HG02852 (cell line): ENCODE data around the gene ZNF44.

ENCODE experiments used
- ATAC-seq: cut with Tn5 transposase; IDR thresholded peaks from one replicate; pipeline ENCODE4 v1.9.1; 2021; ENCODE audit warnings: mild to moderate bottlenecking, moderate library complexity; ENCODE audit not compliant: unreplicated experiment

The ZNF44 gene

GRCh38 chr19:12265921-12266704 is 28.6 kb downstream of the ZNF44 start:
- no peak for ATAC-seq

GRCh38 chr19:12261554-12261953 is 33.1 kb downstream of the ZNF44 start:
- no peak for ATAC-seq

DNA sequence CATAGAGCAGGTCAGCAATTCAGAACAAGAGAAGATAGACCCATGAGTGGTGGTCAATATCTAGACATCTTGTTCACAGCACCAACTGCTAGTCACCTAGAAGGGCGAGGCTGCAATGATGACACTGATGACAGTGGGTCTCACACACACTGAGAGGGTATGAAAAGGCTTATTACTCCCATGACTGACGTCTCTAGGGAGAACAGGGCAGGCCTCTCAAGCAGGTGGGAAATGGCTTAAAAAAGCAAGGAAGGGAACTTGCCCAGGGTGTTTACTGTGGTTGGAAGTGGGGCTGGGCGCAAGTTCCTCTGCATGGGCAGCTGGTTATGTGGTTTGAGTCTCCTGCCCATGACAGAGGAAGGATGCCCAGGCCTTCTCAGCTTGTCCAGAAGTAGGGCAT is 33.8 kb downstream of the ZNF44 start:
- ATAC-seq, result no peak

DNA sequence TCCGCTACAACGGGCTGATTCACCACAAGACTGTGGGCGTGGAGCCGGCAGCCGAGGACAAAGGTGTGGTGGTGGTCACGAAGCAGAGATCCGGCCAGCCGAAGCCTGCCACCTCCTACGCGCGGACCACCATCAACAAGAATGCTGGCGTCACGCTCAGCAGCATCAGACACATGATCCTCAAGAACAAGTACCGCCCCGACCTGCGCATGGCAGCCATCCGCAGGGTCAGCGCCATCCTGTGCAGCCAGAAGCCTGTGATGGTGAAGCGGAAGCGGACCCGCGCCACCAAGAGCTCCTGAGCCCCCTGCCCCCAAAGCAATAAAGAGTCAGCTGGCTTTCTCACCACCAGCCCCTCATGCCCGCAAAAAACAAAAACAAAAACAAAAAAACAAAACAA is 34.4 kb downstream of the ZNF44 start:
- no peak for ATAC-seq

DNA sequence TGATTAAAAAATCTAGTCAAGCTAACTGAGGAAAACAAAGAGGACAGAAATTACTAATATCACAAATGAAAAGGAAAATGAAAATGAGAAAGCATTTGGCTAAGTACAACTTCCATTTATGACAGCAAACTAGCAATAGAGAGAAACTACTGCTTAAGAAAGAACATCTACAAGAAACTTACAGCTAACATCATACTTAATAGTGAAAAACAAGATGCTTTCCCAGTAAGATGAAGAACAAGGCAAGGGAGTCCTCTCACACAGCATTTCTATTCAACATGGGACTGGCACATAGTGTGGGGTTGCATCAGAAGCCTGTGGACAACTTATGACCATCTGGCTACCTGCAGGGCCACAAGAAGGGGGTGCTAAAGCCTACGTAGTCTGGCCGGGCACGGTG is 39.3 kb downstream of the ZNF44 start:
- ATAC-seq, result no peak

DNA sequence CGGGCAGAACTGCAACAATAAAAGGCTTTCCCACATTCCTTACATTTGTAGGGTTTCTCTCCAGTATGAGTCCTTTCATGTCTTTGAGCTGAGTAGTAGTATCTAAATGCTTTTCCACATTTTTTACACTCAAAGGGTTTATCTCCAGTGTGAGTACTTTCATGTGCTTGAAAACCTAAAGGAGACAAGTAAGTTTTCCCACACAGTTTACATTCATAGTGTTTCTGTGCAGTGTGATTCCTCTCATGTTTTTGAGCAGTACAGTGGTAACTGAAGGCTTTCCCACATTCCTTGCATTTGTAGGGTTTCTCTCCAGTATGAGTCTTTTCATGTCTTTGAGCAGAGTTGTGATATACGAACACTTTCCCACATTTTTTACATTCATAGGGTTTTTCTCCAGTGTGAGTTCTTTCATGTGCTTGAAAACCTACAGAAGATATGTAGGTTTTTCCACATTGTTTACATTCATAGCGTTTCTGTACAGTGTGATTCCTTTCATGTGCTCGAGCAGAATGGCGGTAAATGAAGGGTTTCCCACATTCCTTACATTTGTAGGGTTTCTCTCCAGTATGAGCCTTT is 47.0 kb downstream of the ZNF44 start:
- ATAC-seq, result no peak

- ATAC-seq, result no peak
These were observed 50.3 kb downstream of the ZNF44 start for GRCh38 chr19:12244370-12244769.

GRCh38 chr19:12237143-12237839 is 57.4 kb downstream of the ZNF44 start:
- ATAC-seq, result no peak

GRCh38 chr19:12232961-12233360 is 61.7 kb downstream of the ZNF44 start:
- no peak for ATAC-seq

DNA sequence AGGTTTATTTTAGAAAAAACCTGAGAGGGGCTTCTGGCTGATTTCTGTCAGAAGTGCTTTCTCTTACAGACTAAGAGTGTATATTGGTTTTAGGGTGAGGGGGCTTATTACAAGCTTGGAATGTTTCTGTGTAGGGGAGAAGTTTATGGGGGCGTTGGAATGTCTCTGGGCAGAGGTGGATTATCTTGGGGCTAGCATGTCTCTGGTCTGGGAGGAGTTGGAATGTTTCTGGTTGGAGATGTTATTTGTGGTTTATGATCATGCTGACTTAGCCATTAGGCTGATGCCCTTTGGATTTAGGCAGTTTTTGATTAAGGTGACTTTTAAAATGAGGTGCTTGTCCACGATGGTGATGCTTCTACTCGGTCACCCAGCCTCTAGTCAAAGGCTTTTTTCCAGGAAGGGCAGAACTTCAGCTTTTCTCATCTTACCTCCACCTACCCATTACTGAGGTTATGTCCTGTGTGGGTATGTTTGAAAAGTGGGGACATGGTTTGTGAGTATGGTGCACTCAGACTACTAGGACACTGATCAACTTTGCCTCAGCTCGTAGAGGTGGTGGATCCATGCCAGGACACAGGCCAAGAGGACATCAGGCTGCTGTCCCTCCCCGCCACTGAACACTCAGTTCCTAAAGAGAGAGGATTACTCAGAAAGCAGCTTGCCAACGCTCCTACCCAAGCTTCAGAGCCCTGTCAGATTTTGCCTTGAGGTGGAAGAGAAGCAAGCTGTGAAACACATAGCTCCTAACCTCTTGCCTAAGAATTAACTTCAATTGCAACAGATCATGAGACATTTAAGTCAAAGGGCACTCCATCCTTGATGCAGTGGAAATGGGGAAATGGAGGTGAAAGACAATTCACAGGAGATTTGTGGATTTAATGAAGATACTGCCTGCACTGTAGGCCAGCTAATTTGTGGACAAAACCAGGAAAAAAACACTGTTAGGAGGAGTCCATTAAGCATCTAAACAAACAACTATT is 63.6 kb downstream of the ZNF44 start:
- no peak for ATAC-seq

- ATAC-seq, result no peak
These were observed 64.7 kb downstream of the ZNF44 start for GRCh38 chr19:12229990-12230389.

DNA sequence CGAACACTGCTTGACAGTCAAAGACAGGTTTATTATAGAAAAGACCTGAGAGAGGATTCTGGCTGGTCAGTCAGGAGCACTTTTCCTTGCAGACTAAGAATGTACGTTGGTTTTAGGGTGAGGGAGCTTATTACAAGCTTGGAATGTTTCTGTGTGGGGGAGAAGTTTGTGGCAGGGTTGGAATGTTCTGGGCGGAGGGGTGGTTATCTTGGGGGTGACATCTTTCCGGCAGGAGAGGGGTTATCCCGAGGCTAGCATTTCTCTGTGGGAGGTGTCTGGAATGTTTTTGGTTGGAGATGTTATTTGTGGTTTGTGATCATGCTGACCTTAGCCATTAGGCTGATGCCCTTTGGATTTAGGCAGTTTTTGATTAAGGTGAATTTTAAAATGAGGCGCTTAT is 70.0 kb downstream of the ZNF44 start:
- no peak for ATAC-seq

DNA sequence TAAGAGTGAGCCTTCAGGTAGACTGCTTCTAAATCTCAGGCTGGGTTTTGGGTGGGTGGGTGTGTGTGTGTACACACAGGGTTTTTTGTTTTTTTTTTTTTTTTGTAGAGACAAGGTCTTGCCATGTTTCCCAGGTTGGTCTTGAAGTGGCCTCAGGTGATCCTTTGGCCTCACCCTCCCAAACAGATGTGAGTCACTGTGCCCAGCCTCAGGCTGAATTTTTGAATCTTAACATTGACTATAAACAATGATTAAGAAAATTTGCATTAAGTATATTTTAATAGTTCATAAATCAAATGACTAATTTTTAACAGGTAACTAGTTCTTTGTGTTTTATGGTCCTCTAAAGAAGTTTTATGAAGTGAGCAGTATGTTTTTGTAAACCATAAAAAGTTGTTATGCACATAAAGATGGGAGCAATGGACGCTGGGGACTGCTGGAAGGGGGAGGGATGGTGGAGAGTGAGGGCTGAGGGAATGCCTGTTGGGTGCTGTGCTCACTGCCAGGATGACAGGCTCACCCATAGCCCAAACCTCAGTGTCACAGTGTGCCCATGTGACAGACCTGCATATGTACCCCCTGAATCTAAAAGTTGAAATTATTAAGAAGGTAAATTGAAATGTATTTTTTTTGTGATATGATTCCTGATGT is 71.6 kb downstream of the ZNF44 start:
- ATAC-seq, result no peak
